B cell (primary cell): ENCODE measurements around the gene TLL1. TPM values are rescaled to one million over a fixed set of nuclear protein-coding genes. Genes with fewer than 3 reads are reported as not detected.

Source experiments
- ATAC-seq: fragments of 200-7000 bp; cut with Tn5 transposase; one replicate; pipeline ENCODE4 v1.10.0; 2021; ENCODE audit warnings: low read depth, mild to moderate bottlenecking, moderate number of reproducible peaks, moderate library complexity
- CTCF ChIA-PET: fragments of 350-600 bp; sonication (Branson Sonifier 250); formaldehyde crosslinking; loops from one replicate; lab custom pipeline; 2021; ENCODE audit warnings: antibody characterized with exemption, inconsistent platforms; lab: Charles Lee
- POLR2A ChIA-PET: fragments of 350-600 bp; sonication (Branson Sonifier 250); formaldehyde crosslinking; loops from one replicate; lab custom pipeline; 2021; ENCODE audit warnings: antibody characterized with exemption; lab: Charles Lee
- DNase-seq: peaks from one replicate; pipeline ENCODE4 v3.0.0; 2013
- H2AFZ ChIP-seq: 2 replicates; pipeline ENCODE4 v1.6.1; 2012; ENCODE audit warnings: mild to moderate bottlenecking, low read depth, low read length; ENCODE audit not compliant: insufficient read depth, poor library complexity, severe bottlenecking
- H3K27ac ChIP-seq, 2 donors: 1 replicate in 1 of 2; 2 replicates in 1 of 2; pipeline ENCODE4 v1.5.1; 2012 to 2013; ENCODE audit warnings: low read length in 2 of 2, mild to moderate bottlenecking in 2 of 2, moderate library complexity in 1 of 2
- H3K27me3 ChIP-seq, 4 experiments: fragments of 200-600 bp in 1 of 4; sonication (generic) in 1 of 4; replicated peaks in 1 of 4; 1 replicate in 2 of 4; 2 replicates in 2 of 4; pipeline versions ENCODE4 v1.6.1 to v1.7.0; 2013 to 2016; ENCODE audit warnings: low read length in 3 of 4, mild to moderate bottlenecking in 2 of 4, mixed read lengths in 1 of 4, moderate library complexity in 1 of 4; ENCODE audit not compliant: insufficient read depth in 4 of 4, control insufficient read depth in 3 of 4; ENCODE audit errors: control extremely low read depth in 1 of 4
- H3K36me3 ChIP-seq, 2 experiments: replicated peaks in 1 of 2; 1 replicate in 1 of 2; 2 replicates in 1 of 2; pipeline versions ENCODE4 v1.6.1 to v1.7.1; 2013; ENCODE audit warnings: low read length in 1 of 2; ENCODE audit not compliant: insufficient read depth in 2 of 2, control insufficient read depth in 1 of 2; ENCODE audit errors: control extremely low read depth in 1 of 2, extremely low read depth in 1 of 2
- H3K4me1 ChIP-seq, 2 donors: fragments of 200-600 bp in 1 of 2; sonication (generic) in 1 of 2; 1 replicate in 1 of 2; 2 replicates in 1 of 2; pipeline versions ENCODE4 v1.5.1 to v1.6.1; 2013 to 2017; ENCODE audit warnings: low read length in 2 of 2; ENCODE audit not compliant: control insufficient read depth in 2 of 2, insufficient read depth in 2 of 2
- H3K4me2 ChIP-seq: replicated peaks from 2 replicates; pipeline ENCODE3; 2012; ENCODE audit warnings: mild to moderate bottlenecking, low read depth, low read length; ENCODE audit not compliant: poor library complexity, severe bottlenecking
- H3K4me3 ChIP-seq, 5 experiments: fragments of 200-600 bp in 1 of 5; sonication (generic) in 1 of 5; 1 replicate in 3 of 5; 2 replicates in 2 of 5; pipeline versions ENCODE4 v1.5.1 to v1.7.0; 2011 to 2016; ENCODE audit warnings: low read length in 4 of 5, mild to moderate bottlenecking in 4 of 5, low read depth in 2 of 5, control low read depth in 1 of 5, moderate library complexity in 1 of 5; ENCODE audit not compliant: insufficient read depth in 1 of 5; ENCODE audit errors: control extremely low read depth in 1 of 5, extremely low read depth in 1 of 5
- H3K79me2 ChIP-seq: fragments of 200-600 bp; sonication (generic); one replicate; pipeline ENCODE4 v1.6.0; 2016; ENCODE audit warnings: low read length; ENCODE audit not compliant: control insufficient read depth, insufficient read depth
- H3K9ac ChIP-seq: fragments of 200-600 bp; sonication (generic); 2 replicates; pipeline ENCODE4 v1.6.1; 2017; ENCODE audit warnings: mild to moderate bottlenecking, low read length, moderate library complexity
- H3K9me3 ChIP-seq, 3 donors: one replicate each; pipeline versions ENCODE4 v1.6.1 to v1.7.1; 2013; ENCODE audit warnings: low read length in 2 of 3; ENCODE audit not compliant: control insufficient read depth in 2 of 3, insufficient read depth in 1 of 3; ENCODE audit errors: control extremely low read depth in 1 of 3
- H4K20me1 ChIP-seq: 2 replicates; pipeline ENCODE4 v1.6.0; 2012; ENCODE audit warnings: mild to moderate bottlenecking, low read length; ENCODE audit not compliant: insufficient read depth, control insufficient read depth, poor library complexity, severe bottlenecking
- H3K27ac Mint-ChIP-seq: one replicate; pipeline ENCODE4 v1.8.0; 2021; ENCODE audit warnings: mixed read lengths
- H3K27me3 Mint-ChIP-seq: one replicate; pipeline ENCODE4 v1.8.0; 2021; ENCODE audit warnings: mixed read lengths
- H3K4me1 Mint-ChIP-seq: one replicate; pipeline ENCODE4 v1.8.0; 2021; ENCODE audit warnings: mixed read lengths
- H3K4me3 Mint-ChIP-seq: one replicate; pipeline ENCODE4 v1.8.0; 2021; ENCODE audit warnings: mixed read lengths
- H3K9me3 Mint-ChIP-seq: one replicate; pipeline ENCODE4 v1.8.0; 2022; ENCODE audit warnings: mixed read lengths; ENCODE audit not compliant: insufficient read depth
- CTCF ChIP-seq: fragments of 200-600 bp; IDR thresholded peaks from one replicate; pipeline ENCODE4 v1.8.0; 2022; ENCODE audit warnings: antibody characterized with exemption, mild to moderate bottlenecking
- EZH2 ChIP-seq: IDR thresholded peaks from 2 replicates; pipeline ENCODE4 v1.6.1; 2012; ENCODE audit warnings: borderline replicate concordance, low read depth, mild to moderate bottlenecking, moderate library complexity, low read length; ENCODE audit not compliant: insufficient read depth, poor library complexity, severe bottlenecking
- WGBS: methylation state at CpG from one replicate; pipeline ENCODE4 v1.1.5; 2013; ENCODE audit warnings: missing lambda C conversion rate; ENCODE audit not compliant: insufficient coverage; 5-methylcytosine and 5-hydroxymethylcytosine counted together
- intact Hi-C: fragments of 100-400 bp; cut with micrococcal nuclease; formaldehyde crosslinking; loops from one replicate; pipeline ENCODE4 v1.10.0; 2022
- polyA plus RNA-seq: library from polyadenylated mRNA; depleted of rRNA; stranded (reverse); fragments of >200 nt; gene quantifications from 2 replicates; pipeline ENCODE4 v1.2.3, GENCODE V29; 2012
- total RNA-seq, 2 donors: library from RNA; stranded (reverse); fragments of 120-200 nt in 1 of 2; gene quantifications; 1 replicate in 1 of 2; 2 replicates in 1 of 2; pipeline versions ENCODE4 v1.2.3 to v1.2.4, GENCODE V29; 2013 to 2022

The TLL1 gene
- total and polyA plus RNA-seq, 2 donors (not counting 1 experiment from before 2014, with no cell fraction given) = not detected

- no peak for ATAC-seq
- Histone ChIP-seq H3K27me3 (no peaks in the 10 kb centered on the region), H2AFZ (no peak overlapping the region), H3K27ac (no peak overlapping the region), H3K79me2 (no peaks in the 10 kb centered on the region), H3K36me3 (no peaks in the 10 kb centered on the region), H3K9me3 (no peaks in the 10 kb centered on the region), H3K9ac (no peak overlapping the region), H3K4me3 (no peak overlapping the region), H4K20me1 (no peaks in the 10 kb centered on the region), H3K4me2 (no peak overlapping the region), H3K4me1 (no peaks in the 10 kb centered on the region)
- Mint-ChIP-seq H3K4me3 (no peak overlapping the region), H3K27ac (no peak overlapping the region), H3K27me3 (no peaks in the 10 kb centered on the region), H3K4me1 (no peaks in the 10 kb centered on the region), H3K9me3 (no peaks in the 10 kb centered on the region)
- DNase-seq = no peak
- TF ChIP-seq CTCF (no peak), EZH2 (no peak)
- CTCF ChIA-PET = no interaction called here
- POLR2A ChIA-PET = no interaction called here
- intact Hi-C loops = no loop called here
- WGBS = no CpG with 5 or more reads among the region's 2 CpGs
Observed at GRCh38 chr4:166034965-166035364, 161.9 kb downstream of the TLL1 start.

- WGBS = no CpG with 5 or more reads among the region's 1 CpG
- POLR2A ChIA-PET = no interaction called here
Observed at GRCh38 chr4:166039822-166040221, 166.8 kb downstream of the TLL1 start.

More at GRCh38 chr4:166039822-166040221, 166.8 kb downstream of the TLL1 start:
- H3K27ac Mint-ChIP-seq = no peak overlapping the region
- ATAC-seq = no peak
- Histone ChIP-seq H3K27ac (no peak overlapping the region), H3K9me3 (no peaks in the 10 kb centered on the region), H3K4me2 (no peak overlapping the region), H3K4me3 (no peak overlapping the region), H3K4me1 (no peaks in the 10 kb centered on the region), H2AFZ (no peak overlapping the region), H3K27me3 (no peaks in the 10 kb centered on the region), H3K79me2 (no peaks in the 10 kb centered on the region), H3K36me3 (no peaks in the 10 kb centered on the region), H3K9ac (no peak overlapping the region), H4K20me1 (no peaks in the 10 kb centered on the region)
- CTCF ChIA-PET = no interaction called here
- H3K4me1 Mint-ChIP-seq = no peaks in the 10 kb centered on the region
- TF ChIP-seq EZH2 (no peak), CTCF (no peak)
- intact Hi-C loops = no loop called here
- DNase-seq = no peak
- H3K4me3 Mint-ChIP-seq = no peak overlapping the region
- H3K9me3 Mint-ChIP-seq = no peaks in the 10 kb centered on the region
- H3K27me3 Mint-ChIP-seq = no peaks in the 10 kb centered on the region
